Endothelial cell of umbilical vein (primary cell): ENCODE data around the gene FOXO1. TPM values are rescaled to one million over a fixed set of nuclear protein-coding genes. Genes with fewer than 3 reads are reported as not detected.

ENCODE experiments used
- BruUV-seq: library from RNA; stranded (reverse); fragments of 400-500 nt; replicated peaks from 2 replicates; lab custom pipeline; 2021; lab: Mats Ljungman, UMichigan
- CTCF ChIA-PET: fragments of 300-600, 350-600 bp; sonication (Branson Sonifier 250); formaldehyde crosslinking; loops from one replicate; lab custom pipeline; 2021; ENCODE audit warnings: antibody characterized with exemption, inconsistent platforms; lab: Charles Lee
- POLR2A ChIA-PET: fragments of 300-600, 350-600 bp; sonication (Branson Sonifier 250); formaldehyde crosslinking; loops from one replicate; lab custom pipeline; 2021; ENCODE audit warnings: antibody characterized with exemption, inconsistent platforms; lab: Charles Lee
- DNase-seq: peaks from one replicate; pipeline ENCODE4 v3.0.0-alpha.2; 2011; ENCODE audit warnings: low read depth, low spot score
- FAIRE-seq: peaks from 2 replicates; lab custom pipeline; 2011; peaks lifted over from hg19 to GRCh38; lab: Jason Lieb, UNC
- H2AFZ ChIP-seq: 2 replicates; pipeline ENCODE4 v1.6.0; 2012; ENCODE audit warnings: low read depth, low read length, control low read depth, inconsistent platforms
- H3K27ac ChIP-seq: 2 replicates; pipeline ENCODE4 v1.5.1; 2011; ENCODE audit warnings: low read depth, mild to moderate bottlenecking, control low read depth, low read length, moderate library complexity; ENCODE audit not compliant: insufficient read depth
- H3K27me3 ChIP-seq, 2 experiments: 2 replicates each; pipeline versions ENCODE4 v1.6.0 to v1.6.1; 2011; ENCODE audit warnings: low read length in 2 of 2, mixed read lengths in 1 of 2; ENCODE audit not compliant: control insufficient read depth in 2 of 2, insufficient read depth in 2 of 2
- H3K36me3 ChIP-seq, 2 experiments: 2 replicates in 1 of 2; 3 replicates in 1 of 2; pipeline ENCODE4 v1.5.1; 2011; ENCODE audit warnings: low read length in 2 of 2, mild to moderate bottlenecking in 1 of 2, moderate library complexity in 1 of 2; ENCODE audit not compliant: control insufficient read depth in 2 of 2, insufficient read depth in 2 of 2; ENCODE audit errors: extremely low read depth in 1 of 2
- H3K4me1 ChIP-seq: 3 replicates; pipeline ENCODE4 v1.5.1; 2011; ENCODE audit warnings: mild to moderate bottlenecking, low read length; ENCODE audit not compliant: control insufficient read depth, insufficient read depth; ENCODE audit errors: extremely low read depth
- H3K4me2 ChIP-seq: 2 replicates; pipeline ENCODE4 v1.6.1; 2011; ENCODE audit warnings: low read length, control low read depth, mixed read lengths; ENCODE audit not compliant: insufficient read depth
- H3K4me3 ChIP-seq, 3 experiments: fragments of 200-600 bp in 1 of 3; sonication (generic), shearing (Covaris generic) in 1 of 3; replicated peaks in 1 of 3; 2 replicates each; pipeline ENCODE4 v1.5.1; 2011 to 2016; ENCODE audit warnings: control low read depth in 3 of 3, low read length in 3 of 3, mild to moderate bottlenecking in 2 of 3, inconsistent platforms in 1 of 3, low read depth in 1 of 3, moderate library complexity in 1 of 3; ENCODE audit not compliant: insufficient read depth in 1 of 3
- H3K79me2 ChIP-seq: 2 replicates; pipeline ENCODE4 v1.6.0; 2012; ENCODE audit warnings: low read length, inconsistent platforms; ENCODE audit not compliant: control insufficient read depth, insufficient read depth
- H3K9ac ChIP-seq: replicated peaks from 2 replicates; pipeline ENCODE3; 2011; ENCODE audit warnings: low read length, control low read depth; ENCODE audit not compliant: insufficient read depth; ENCODE audit errors: extremely low read depth
- H3K9me1 ChIP-seq: replicated peaks from 3 replicates; pipeline ENCODE4 v1.6.0; 2011; ENCODE audit warnings: mild to moderate bottlenecking, low read length; ENCODE audit not compliant: control insufficient read depth, insufficient read depth; ENCODE audit errors: extremely low read depth
- H3K9me3 ChIP-seq: replicated peaks from 2 replicates; pipeline ENCODE4 v1.5.1; 2012; ENCODE audit warnings: low read length, inconsistent platforms; ENCODE audit not compliant: control insufficient read depth, insufficient read depth
- H4K20me1 ChIP-seq: replicated peaks from 2 replicates; pipeline ENCODE3; 2011; ENCODE audit warnings: mild to moderate bottlenecking, low read length; ENCODE audit not compliant: control insufficient read depth, insufficient read depth; ENCODE audit errors: extremely low read depth
- CTCF ChIP-seq, 2 donors: IDR thresholded peaks; 1 replicate in 1 of 2; 2 replicates in 1 of 2; pipeline ENCODE4 v1.5.1; 2011; ENCODE audit warnings: low read length in 2 of 2, mild to moderate bottlenecking in 2 of 2, moderate library complexity in 2 of 2, control low read depth in 1 of 2, inconsistent platforms in 1 of 2, low read depth in 1 of 2; ENCODE audit not compliant: insufficient read depth in 1 of 2; ENCODE audit errors: extremely low read depth in 1 of 2
- EZH2 ChIP-seq: IDR thresholded peaks from 2 replicates; pipeline ENCODE4 v1.6.1; 2012; ENCODE audit warnings: borderline replicate concordance, low read depth, mild to moderate bottlenecking, moderate library complexity, low read length, inconsistent platforms; ENCODE audit not compliant: severe bottlenecking
- FOS ChIP-seq: IDR thresholded peaks from 2 replicates; pipeline ENCODE4 v1.6.1; 2011; ENCODE audit warnings: mild to moderate bottlenecking, low read length, moderate library complexity, borderline replicate concordance; ENCODE audit not compliant: insufficient read depth
- GATA2 ChIP-seq: IDR thresholded peaks from 2 replicates; pipeline ENCODE4 v1.7.0; 2011; ENCODE audit warnings: low read depth, mild to moderate bottlenecking, moderate library complexity, mixed read lengths, low read length; ENCODE audit not compliant: insufficient read length, insufficient read depth
- JUN ChIP-seq: IDR thresholded peaks from 2 replicates; pipeline ENCODE4 v1.6.1; 2011; ENCODE audit warnings: borderline replicate concordance, low read depth; ENCODE audit not compliant: insufficient read length, insufficient read depth
- MYC ChIP-seq: IDR thresholded peaks from one replicate; pipeline ENCODE4 v1.6.1; 2011; ENCODE audit warnings: mild to moderate bottlenecking, low read depth, low read length
- POLR2A ChIP-seq: IDR thresholded peaks from 2 replicates; pipeline ENCODE4 v1.6.1; 2012; ENCODE audit warnings: low read depth, mild to moderate bottlenecking, control low read depth, low read length
- POLR2AphosphoS5 ChIP-seq: IDR thresholded peaks from 2 replicates; pipeline ENCODE4 v1.6.1; 2012; ENCODE audit warnings: low read depth, mild to moderate bottlenecking, control low read depth, low read length, moderate library complexity; ENCODE audit not compliant: insufficient read depth
- dilution Hi-C: fragments of 300-500 bp; cut with MboI; formaldehyde crosslinking; loops from one replicate; pipeline ENCODE4 v1.15.0; 2019; ENCODE audit warnings: low sequenced_read_pairs; ENCODE audit not compliant: extremely low pct_ligation_motif_present
- intact Hi-C: fragments of 100-400 bp; cut with micrococcal nuclease; formaldehyde crosslinking; loops from one replicate; pipeline ENCODE4 v1.10.0; 2022
- polyA plus RNA-seq, 4 experiments: library from polyadenylated mRNA; depleted of rRNA in 3 of 4; stranded (reverse) in 3 of 4; unstranded in 1 of 4; fragments of >200 nt; gene quantifications; 2 replicates each; pipeline versions ENCODE4 v1.2.1 to v1.2.3, GENCODE V29; 2011 to 2012; ENCODE audit warnings: missing spikeins in 1 of 4
- total RNA-seq: library from RNA; stranded (reverse); gene quantifications from 2 replicates; pipeline ENCODE4 v1.2.3, GENCODE V29; 2021
- TF ChIP-seq, protein P1 (sequence below): IDR thresholded peaks from 2 replicates; pipeline ENCODE4 v1.6.1; 2011; ENCODE audit not compliant: insufficient read depth, insufficient read length

FOXO1 gene
- total and polyA plus RNA-seq, 2 donors (not counting 3 experiments of a cell fraction or from before 2014, with no cell fraction given), result 44.7 to 48.5 TPM

DNA sequence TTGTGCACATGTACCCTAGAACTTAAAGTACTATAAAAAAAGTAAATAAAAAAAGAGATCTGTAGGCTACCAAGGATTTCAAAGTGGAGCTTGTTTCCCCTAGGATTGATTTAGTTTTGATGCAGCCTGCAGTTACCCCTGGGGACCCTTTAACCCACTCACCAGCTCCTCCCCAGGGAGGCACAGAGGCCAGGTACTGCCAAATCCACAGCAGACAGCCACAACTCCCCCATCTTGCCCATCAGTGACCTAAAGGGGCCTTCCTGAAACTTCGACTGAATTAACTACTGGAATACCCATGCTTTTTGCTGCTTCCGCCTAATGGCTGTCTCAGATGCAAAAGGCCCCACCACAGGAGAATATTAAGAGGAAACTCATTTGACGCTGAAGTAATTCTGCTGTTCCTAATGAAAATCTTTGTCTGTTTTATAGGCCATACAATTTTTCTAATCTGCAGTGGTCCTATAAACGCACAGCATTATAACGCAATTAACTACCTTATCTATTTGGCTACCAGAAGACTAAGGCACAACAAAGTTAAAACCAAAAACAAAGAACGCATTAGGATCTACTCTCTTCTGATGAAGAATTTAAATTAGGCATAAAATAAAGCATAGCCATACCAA is 95.0 kb downstream of the FOXO1 start:
- Histone ChIP-seq H3K79me2 (peaks cover 94% of the 10 kb centered on the region), H2AFZ (no peak overlapping the region), H3K9me1 (no peaks in the 10 kb centered on the region), H4K20me1 (no peaks in the 10 kb centered on the region), H3K9me3 (no peaks in the 10 kb centered on the region), H3K4me3 (no peak overlapping the region), H3K4me2 (no peak overlapping the region), H3K27me3 (no peaks in the 10 kb centered on the region), H3K27ac (no peak overlapping the region), H3K36me3 (peaks cover 0 to 2% of the 10 kb centered on the region in 2 experiments), H3K4me1 (peaks cover 25% of the 10 kb centered on the region), H3K9ac (no peak overlapping the region)
- DNase-seq (no peak), FAIRE-seq (no peak)
- POLR2A ChIA-PET, result no interaction called here
- CTCF ChIA-PET, result interaction anchor here (0.9 to 1.1 kb wide), 2 partner anchors 10 to 97 kb away, joined by 3 to 5 read pairs; no protein-coding TSS in a partner anchor
- dilution Hi-C loops, result no loop called here
- TF ChIP-seq MYC (no peak), FOS (no peak), POLR2A (no peak), JUN (no peak), GATA2 (no peak), CTCF (IDR thresholded peaks at IDR 0.05; ENCODE audit: extremely low read depth in 1 of 2, insufficient read depth in 1 of 2, low read depth in 1 of 2, low read length in 2 of 2) (no peak), EZH2 (no peak), POLR2AphosphoS5 (no peak)
- TF ChIP-seq, protein P1, sequence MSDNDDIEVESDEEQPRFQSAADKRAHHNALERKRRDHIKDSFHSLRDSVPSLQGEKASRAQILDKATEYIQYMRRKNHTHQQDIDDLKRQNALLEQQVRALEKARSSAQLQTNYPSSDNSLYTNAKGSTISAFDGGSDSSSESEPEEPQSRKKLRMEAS, result no peak
- no TSS peak for BruUV-seq
- intact Hi-C loops, result no loop called here
